Ovary (tissue), 9 donors: Measurements from ENCODE around the gene BDNF. TPM values are rescaled to one million over a fixed set of nuclear protein-coding genes. Genes with fewer than 3 reads are reported as not detected.

Experiments used
- DNase-seq, 5 donors: peaks; one replicate each; pipeline ENCODE4 v3.0.0-alpha.2; 2019 to 2020
- H3K27ac ChIP-seq, 2 donors: fragments of 200-600 bp; one replicate each; pipeline versions ENCODE4 v1.5.1 to v1.8.0; 2019 to 2022
- H3K27me3 ChIP-seq: fragments of 200-600 bp; one replicate; pipeline ENCODE4 v1.8.0; 2022
- H3K36me3 ChIP-seq: fragments of 200-600 bp; sonication (generic); one replicate; pipeline ENCODE4 v1.5.1; 2019
- H3K4me1 ChIP-seq: one replicate; pipeline ENCODE4 v1.8.1; 2013; ENCODE audit warnings: mild to moderate bottlenecking, moderate library complexity; ENCODE audit not compliant: insufficient read depth
- H3K4me3 ChIP-seq: fragments of 200-600 bp; sonication (generic); one replicate; pipeline ENCODE4 v1.5.1; 2017
- H3K9me3 ChIP-seq, 2 donors: fragments of 200-600 bp in 1 of 2; sonication (generic) in 1 of 2; one replicate each; pipeline versions ENCODE4 v1.5.1 to v1.8.1; 2013 to 2019; ENCODE audit warnings: mild to moderate bottlenecking in 1 of 2, moderate library complexity in 1 of 2
- EP300 ChIP-seq: sonication (generic); formaldehyde crosslinking; IDR thresholded peaks from one replicate; pipeline ENCODE4 v1.6.1; 2017; ENCODE audit warnings: antibody characterized with exemption
- POLR2A ChIP-seq: fragments of 450-650 bp; IDR thresholded peaks from one replicate; pipeline ENCODE4 v1.6.1; 2017; ENCODE audit warnings: antibody characterized with exemption, mild to moderate bottlenecking, moderate library complexity
- WGBS, 3 donors: extraction: QIAGEN DNeasy Blood & Tissue Kit in 1 of 3; methylation state at CpG; one replicate each; pipeline versions ENCODE4 v1.1.5 to v1.1.7; 2013 to 2017; 5-methylcytosine and 5-hydroxymethylcytosine counted together
- intact Hi-C, 4 donors: fragments of 100-400 bp; cut with DNase I; formaldehyde crosslinking; loops; one replicate each; pipeline versions ENCODE4 v1.11.0 to v1.15.1; 2022 to 2023
- polyA plus RNA-seq, 2 donors: library from polyadenylated mRNA; stranded (reverse); fragments of 200-250 nt in 1 of 2; fragments of 350-450 nt in 1 of 2; fragmentation: Illumina TruSeq in 1 of 2; extraction: RNeasy Lipid Tissue Mini Kit (QIAGEN cat#74804) in 1 of 2; gene quantifications; one replicate each; pipeline ENCODE4 v1.2.3, GENCODE V29; 2013 to 2014
- total RNA-seq, 7 donors: library from RNA; depleted of rRNA in 2 of 7; stranded (reverse); fragments of >200 nt in 2 of 7; fragmentation: NEBNext Ultra II Directional in 3 of 7; extraction: Animal tissue kit (Norgen Biotek cat#: 25700) in 3 of 7; gene quantifications; one replicate each; pipeline versions ENCODE4 v1.1.0 to v1.2.4, GENCODE V29; 2016 to 2023
- TF ChIP-seq, protein P1 (sequence below), 3 donors: fragments of 450-650 bp in 2 of 3; fragments of 200-600 bp in 1 of 3; IDR thresholded peaks; one replicate each; pipeline versions ENCODE4 v1.5.1 to v1.8.0; 2016 to 2022; ENCODE audit warnings: antibody characterized with exemption in 3 of 3, mild to moderate bottlenecking in 1 of 3
- donor health status: DM: no; HTN: no; CAD: no; lungs with moderate emphysema.
- donor health status: DM: no; HTN: no; CAD: no.
- donor health status: Bipolar disorder and iron deficiency.
- donor health status: DM: yes; HTN: yes; CAD: no.
- donor health status: DM: no; HTN: no; CAD: no.
- donor health status: DM: yes; HTN: yes; CAD: no.

Gene BDNF
- total and polyA plus RNA-seq, 9 donors = 0.10 to 2.6 (median 0.65) TPM; not detected in 1

DNA sequence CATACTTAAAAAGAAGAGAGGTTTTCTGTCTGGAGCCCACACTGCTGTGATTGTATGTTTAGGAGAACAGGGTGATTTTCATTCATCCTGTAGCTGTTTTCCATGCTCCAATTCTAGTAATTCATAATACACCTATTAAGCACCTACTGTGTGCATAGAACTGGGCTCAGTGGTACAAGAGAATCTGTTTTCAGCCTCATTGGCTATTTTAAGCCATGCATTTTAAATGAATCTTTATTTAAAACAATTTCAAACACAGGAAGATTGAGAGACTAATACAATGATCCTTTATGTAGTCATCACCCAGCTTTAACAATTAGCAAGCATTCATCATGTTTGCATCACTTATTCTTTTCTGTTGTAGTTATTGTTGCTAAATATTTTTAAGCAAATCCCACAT is 86.2 kb downstream of the BDNF start:
- Histone ChIP-seq H3K27me3 (no peaks in the 10 kb centered on the region), H3K4me3 (no peak overlapping the region), H3K4me1 (no peaks in the 10 kb centered on the region), H3K9me3 (no peaks in the 10 kb centered on the region), H3K36me3 (no peaks in the 10 kb centered on the region), H3K27ac (no peak overlapping the region)
- TF ChIP-seq POLR2A (no peak), EP300 (no peak)
- TF ChIP-seq, protein P1, sequence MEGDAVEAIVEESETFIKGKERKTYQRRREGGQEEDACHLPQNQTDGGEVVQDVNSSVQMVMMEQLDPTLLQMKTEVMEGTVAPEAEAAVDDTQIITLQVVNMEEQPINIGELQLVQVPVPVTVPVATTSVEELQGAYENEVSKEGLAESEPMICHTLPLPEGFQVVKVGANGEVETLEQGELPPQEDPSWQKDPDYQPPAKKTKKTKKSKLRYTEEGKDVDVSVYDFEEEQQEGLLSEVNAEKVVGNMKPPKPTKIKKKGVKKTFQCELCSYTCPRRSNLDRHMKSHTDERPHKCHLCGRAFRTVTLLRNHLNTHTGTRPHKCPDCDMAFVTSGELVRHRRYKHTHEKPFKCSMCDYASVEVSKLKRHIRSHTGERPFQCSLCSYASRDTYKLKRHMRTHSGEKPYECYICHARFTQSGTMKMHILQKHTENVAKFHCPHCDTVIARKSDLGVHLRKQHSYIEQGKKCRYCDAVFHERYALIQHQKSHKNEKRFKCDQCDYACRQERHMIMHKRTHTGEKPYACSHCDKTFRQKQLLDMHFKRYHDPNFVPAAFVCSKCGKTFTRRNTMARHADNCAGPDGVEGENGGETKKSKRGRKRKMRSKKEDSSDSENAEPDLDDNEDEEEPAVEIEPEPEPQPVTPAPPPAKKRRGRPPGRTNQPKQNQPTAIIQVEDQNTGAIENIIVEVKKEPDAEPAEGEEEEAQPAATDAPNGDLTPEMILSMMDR (IDR thresholded peaks at IDR 0.05) = no peak
- intact Hi-C loops = no loop called here
- DNase-seq = no peak

DNA sequence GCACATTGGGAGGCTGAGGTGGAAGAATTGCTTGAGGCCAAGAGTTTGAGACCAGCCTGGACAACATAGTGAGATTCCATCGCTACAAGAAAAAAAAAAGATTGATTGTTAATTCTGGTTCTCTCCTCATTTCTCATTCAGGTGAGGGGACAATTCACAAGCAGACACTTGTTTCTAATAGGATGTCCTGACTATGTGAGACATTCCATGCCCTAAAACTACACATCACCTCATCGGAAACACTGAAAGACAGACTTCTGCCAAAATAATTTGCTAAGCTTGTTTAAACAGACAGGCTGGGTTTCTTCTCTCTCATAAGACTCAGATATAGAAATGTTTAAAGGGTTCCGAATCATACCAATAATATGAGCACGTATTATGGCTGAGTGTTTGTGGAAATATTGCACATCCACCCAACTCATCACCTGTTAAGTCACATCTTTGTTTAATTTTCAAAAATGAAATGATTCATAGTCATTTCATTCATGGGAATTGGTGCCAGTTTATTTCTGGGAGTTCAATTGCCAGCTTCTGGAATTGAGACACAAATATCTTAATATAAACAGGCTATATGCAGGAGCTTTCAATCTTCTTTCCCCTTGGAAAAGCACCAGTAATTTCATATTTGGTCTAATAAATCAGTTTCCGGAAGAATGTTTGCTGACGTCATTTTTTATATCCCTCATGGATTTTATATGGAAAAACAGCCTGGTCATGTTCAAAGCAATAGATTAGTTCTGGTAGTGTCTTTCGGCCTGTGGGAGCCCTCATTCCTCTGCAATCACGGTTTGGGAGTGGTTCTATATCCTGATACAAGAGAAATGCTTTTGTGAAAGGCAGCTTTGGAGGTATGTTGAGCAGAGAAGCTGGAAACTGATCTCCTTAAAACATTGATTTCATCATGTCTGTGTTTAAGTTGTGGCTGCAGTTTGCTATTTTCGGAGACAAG is 87.0 kb downstream of the BDNF start:
- Histone ChIP-seq H3K36me3 (no peaks in the 10 kb centered on the region), H3K9me3 (no peaks in the 10 kb centered on the region), H3K27me3 (no peaks in the 10 kb centered on the region), H3K27ac (no peak overlapping the region), H3K4me1 (no peaks in the 10 kb centered on the region), H3K4me3 (no peak overlapping the region)
- intact Hi-C loops = no loop called here
- no peak for DNase-seq
- TF ChIP-seq, protein P1 (IDR thresholded peaks at IDR 0.05) = no peak
- no peak for TF ChIP-seq EP300
- TF ChIP-seq POLR2A = no peak
- 77 to 83% (median 83%) methylated on average over 9 of the region's 9 CpGs for WGBS, 3 donors

DNA sequence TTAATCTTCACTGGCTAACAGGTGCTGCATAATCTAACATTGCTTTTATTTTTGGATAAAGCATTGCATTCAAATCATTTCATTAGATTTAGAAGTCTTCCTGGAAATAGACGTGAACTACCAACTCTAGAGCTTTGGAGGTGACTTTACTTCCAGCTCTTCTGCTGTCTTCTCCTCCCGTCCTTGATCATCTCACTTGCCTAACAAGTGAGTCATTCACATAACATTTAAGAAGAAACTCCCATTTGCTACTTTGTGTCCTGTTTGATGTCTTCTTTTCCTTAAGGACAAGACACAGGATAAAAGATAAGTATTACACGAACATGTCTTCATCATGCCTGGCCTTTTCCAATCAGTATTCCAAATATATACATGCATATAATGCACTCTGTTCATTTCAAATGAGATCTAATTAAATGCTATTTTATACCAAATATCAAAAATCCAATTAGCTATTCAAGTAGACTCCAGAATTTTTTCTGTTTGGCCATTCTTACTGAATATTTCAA is 88.3 kb downstream of the BDNF start:
- H3K9me3 ChIP-seq = no peaks in the 10 kb centered on the region
- WGBS, 3 donors = 88 to 94% (median 92%) methylated on average over 3 of the region's 3 CpGs
- no peak overlapping the region for H3K4me3 ChIP-seq
- no peaks in the 10 kb centered on the region for H3K36me3 ChIP-seq
- H3K4me1 ChIP-seq = no peaks in the 10 kb centered on the region
- no peaks in the 10 kb centered on the region for H3K27me3 ChIP-seq
- intact Hi-C loops = no loop called here
- DNase-seq = no peak
- H3K27ac ChIP-seq = no peak overlapping the region
- TF ChIP-seq, protein P1 (IDR thresholded peaks at IDR 0.05) = no peak
- TF ChIP-seq POLR2A (no peak), EP300 (no peak)

DNA sequence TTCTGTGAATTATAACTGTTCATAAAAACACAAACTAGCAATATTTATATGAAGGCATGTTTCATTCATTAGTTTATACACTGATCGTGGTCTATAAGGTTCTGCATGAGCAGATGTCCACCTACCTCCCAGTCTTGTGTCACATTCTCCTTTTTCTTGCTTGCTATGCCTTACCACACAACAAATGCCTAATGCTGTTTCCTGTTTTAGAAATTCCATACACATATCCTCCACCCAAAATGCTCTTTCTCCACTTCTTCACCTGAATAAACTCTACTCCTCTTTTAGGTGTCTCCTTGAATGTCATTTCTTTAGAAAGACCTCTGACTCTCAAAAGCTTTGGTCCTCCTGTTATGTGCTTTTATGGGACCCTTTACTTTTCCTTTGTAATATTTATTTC is 88.9 kb downstream of the BDNF start:
- intact Hi-C loops = no loop called here
- no peaks in the 10 kb centered on the region for H3K27me3 ChIP-seq
- no peaks in the 10 kb centered on the region for H3K9me3 ChIP-seq
- WGBS, 3 donors = 91 to 95% (median 93%) methylated on average over 1 of the region's 1 CpG
- no peak overlapping the region for H3K4me3 ChIP-seq
- no peak for DNase-seq
- no peaks in the 10 kb centered on the region for H3K4me1 ChIP-seq
- TF ChIP-seq, protein P1 (IDR thresholded peaks at IDR 0.05) = no peak
- no peak for TF ChIP-seq POLR2A
- TF ChIP-seq EP300 = no peak
- no peak overlapping the region for H3K27ac ChIP-seq
- no peaks in the 10 kb centered on the region for H3K36me3 ChIP-seq
